HG03342 (cell line): ENCODE results near the gene FKBP11.

ENCODE experiments used
- ATAC-seq: cut with Tn5 transposase; IDR thresholded peaks from one replicate; pipeline ENCODE4 v1.9.1; 2021; ENCODE audit warnings: mild to moderate bottlenecking, moderate library complexity; ENCODE audit not compliant: unreplicated experiment

Gene FKBP11

GRCh38 chr12:48925304-48926011 is at the start of gene FKBP11:
Gene FKBP11, minus strand, starts transcription at chr12:48925492. Its CDS starts 64 bp downstream, at chr12:48925428.
- ATAC-seq, result peak; percentile 52

DNA sequence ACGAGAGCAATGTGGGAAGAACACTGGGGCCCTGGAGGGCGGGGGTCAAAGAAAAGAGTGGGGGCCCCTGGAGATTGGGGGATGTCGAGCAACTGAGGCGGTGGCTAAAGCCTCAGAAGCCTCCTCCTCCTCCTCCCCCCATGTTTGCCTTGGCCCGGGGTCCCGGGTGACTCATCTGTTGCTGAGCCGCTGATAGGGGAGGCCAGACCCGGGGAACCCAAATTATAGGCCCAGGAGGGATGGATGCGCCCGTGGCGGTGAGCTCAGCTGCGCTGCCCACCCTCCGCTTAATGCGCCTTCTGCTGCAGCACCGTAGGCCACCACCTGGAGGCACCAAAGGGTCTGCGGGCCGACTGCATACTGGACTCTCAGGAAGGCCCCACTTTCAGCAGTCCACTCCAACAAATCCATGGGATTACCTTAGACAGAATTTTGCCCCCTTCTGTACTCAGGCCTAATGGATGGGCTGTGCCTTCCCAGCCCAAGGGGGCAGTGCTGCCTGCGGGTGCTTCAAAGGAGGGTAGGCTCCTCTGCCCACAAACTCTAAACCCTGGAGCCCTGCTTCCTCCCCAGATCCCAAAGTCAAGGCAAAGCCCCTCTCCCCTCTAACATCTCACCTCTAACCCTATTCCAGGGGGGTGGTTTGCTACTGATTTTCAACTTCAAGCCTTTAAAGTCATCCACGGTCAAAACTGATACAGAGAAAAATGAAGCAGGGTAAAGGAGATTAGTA is 48.8 kb upstream of the FKBP11 start:
- ATAC-seq, result no peak

GRCh38 chr12:48973531-48973930 is 48.2 kb upstream of the FKBP11 start:
- no peak for ATAC-seq

DNA sequence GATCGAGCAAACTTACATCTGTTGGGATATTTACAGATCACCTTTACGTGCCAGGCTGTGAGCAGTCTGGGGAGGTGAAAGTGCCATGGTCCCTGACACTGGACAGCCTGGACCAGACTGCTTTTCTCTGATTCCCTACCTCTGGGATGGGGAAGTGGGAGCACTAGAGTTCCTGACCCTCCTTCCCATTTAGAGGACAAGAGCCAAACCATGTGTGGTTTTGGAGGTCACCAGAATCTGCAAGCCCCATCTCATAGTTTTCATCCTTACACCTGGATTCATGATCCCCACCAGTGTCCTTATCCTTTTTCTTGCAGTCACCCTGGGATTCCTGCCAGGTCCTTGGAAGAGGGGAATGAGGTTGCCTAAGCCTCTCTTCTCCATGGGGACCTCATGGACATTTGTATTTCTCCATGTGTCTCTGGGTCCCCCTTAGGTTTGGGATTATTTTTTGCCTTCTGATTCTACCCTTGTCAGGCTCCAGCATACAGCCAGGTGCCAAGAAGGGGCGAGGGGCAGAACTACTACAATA is 47.7 kb upstream of the FKBP11 start:
- ATAC-seq, result no peak

GRCh38 chr12:48972213-48972951 is 47.1 kb upstream of the FKBP11 start:
- no peak for ATAC-seq

DNA sequence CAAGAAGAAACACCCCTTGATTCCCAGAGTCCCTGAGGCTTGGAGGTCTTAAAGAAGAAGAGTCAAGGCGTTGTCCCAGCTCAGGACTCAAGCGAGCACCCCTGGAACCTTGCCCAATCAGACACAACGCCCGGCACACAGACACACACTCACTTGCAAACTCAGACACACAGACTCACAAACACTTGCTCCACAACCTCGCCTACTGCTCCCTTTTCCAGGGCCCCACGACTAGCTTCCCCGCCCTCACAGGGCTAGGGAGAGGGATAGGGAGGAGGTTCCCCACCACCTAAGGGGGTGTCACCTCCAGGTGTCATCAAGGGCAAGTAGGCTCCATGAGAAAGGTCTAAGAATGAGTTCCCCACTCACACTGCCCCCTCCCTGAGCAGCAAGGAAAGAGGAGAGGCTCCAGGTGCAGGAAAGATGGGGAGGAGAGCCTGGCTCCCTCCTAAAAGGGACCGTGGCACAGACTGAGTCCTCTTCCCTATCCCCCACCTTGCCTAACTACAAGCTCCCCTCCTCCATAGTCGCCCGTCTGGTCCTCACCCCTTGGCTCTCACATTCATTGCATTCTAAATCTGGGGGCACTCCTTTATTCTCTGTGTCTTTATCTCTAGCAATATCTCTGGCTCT is 45.5 kb upstream of the FKBP11 start:
- no peak for ATAC-seq

DNA sequence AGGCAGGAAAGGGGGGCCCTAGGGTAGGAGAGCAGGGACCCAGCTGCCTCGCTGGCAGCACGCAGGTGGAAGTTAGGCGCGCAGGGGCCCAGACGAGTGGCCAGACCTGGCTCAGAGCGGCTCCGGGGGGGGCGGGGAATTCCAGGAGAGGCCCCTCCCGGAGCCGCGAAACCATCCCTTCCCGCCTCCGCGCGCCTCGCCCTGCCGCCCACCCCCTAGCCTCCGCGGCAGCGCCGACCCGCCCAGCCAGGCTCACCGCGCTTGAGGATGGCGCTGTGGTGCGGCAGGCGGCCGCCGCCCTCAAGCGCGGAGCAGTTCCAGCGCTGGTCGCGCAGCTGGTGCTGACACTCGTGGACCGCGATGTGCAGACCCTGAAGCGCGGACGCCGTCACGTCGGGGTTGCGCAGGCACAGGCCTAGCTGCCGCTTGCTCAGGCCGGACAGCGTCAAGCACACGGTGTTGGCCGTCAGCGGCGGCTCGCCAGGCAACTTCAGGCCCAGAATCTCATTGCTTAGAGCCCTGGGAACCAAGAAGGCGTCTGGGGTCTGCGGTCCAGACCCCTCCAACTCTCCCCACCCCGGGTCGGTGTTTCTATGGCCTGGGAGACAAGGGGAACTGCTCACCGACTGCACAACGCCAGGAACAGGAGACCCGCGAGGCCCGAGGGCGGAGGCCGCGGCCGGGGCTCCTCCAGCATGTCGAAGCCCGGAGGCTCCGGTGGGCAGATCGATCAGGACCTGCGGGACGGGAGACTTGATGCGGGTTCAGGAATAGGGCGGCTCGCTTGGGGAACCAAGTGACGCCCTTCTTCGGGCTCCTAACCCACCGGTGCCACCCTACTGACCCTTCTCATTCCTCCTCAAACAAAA is 44.8 kb upstream of the FKBP11 start:
- ATAC-seq, result no peak

GRCh38 chr12:48969160-48969771 is 44.0 kb upstream of the FKBP11 start:
- ATAC-seq, result no peak

GRCh38 chr12:48968467-48968866 is 43.2 kb upstream of the FKBP11 start:
- ATAC-seq, result no peak

DNA sequence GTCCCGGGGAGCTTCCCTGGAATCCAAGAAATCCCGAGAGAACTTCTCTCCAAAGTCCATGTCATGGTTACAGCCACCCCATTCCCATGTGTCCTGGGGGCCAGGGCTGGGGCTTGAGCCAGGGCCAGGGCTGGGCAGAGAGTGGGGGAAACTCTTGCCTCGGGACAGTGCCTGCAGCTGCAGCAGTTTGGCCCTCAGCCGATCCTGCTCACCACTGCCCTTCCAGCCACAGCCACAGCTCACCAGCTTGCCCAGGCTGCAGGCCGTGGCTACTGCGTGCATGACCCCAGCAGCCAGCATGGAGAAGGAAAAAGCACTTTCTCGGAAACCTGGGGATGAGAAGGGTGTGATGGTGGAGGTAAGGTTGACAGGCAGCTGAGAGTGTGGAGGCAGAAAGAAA is 42.7 kb upstream of the FKBP11 start:
- no peak for ATAC-seq

GRCh38 chr12:48966177-48966895 is 41.0 kb upstream of the FKBP11 start:
- ATAC-seq, result no peak

GRCh38 chr12:48965298-48965838 is 40.1 kb upstream of the FKBP11 start:
- ATAC-seq, result no peak

- no peak for ATAC-seq
These were observed 36.5 kb upstream of the FKBP11 start for GRCh38 chr12:48961801-48962200.

DNA sequence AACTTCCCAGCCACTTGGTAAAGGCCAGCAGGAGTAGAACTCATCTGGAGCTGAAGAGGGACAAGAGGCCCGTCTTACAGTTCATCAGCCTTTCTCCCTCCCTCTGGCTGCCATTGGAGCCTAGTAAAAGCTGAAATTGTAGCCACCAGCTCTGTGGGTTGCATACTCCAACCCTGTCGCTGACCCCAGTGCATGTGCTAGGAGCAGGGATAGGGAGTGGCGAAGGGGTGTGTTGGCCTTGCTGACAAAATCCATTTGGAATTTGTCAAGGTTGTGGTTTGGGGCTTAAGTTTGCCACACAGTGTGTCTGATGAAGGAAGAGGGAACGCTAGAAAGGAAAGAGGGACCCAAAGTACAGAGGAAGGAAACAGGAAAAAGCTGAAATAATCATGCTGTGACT is 36.0 kb upstream of the FKBP11 start:
- no peak for ATAC-seq

DNA sequence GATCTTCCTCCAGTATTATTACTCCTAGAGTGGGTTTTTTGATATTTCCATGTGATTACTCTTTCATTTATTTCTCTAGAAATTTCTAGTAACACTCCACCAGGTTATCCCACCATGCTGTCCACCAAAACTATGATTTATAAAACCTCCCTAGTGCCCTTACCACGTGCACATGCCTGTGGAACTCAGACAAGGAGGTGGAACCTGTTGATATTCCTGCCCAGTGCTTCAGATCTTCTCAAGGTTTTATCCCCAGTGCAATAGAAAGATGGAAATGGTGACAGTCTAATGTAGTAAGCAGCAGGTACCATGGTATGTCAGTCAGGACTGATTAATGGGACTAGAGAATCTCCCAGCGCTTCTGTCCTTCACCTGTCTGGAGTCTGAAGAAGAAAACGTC is 35.5 kb upstream of the FKBP11 start:
- ATAC-seq, result no peak

DNA sequence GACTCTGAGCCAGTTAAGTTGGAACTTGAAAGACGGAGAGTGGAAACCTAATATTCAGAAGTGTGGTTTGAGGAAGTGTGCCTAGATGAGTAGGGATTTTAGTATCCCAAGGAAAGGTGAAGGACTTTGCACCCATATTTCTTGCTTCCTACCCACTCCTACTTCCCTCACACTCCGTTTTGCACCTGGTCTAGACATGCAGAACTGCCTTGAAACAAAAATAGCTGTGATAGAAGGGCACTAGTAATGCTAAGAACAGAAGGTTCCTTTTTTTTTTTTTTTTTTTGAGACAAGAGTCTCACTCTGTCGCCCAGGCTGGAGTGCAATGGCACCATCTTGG is 32.7 kb upstream of the FKBP11 start:
- ATAC-seq, result no peak

- peak; percentile 87 for ATAC-seq
These were observed 32.1 kb upstream of the FKBP11 start, which contains the start of gene ARF3 for GRCh38 chr12:48957141-48958048. Gene ARF3, minus strand, starts transcription at chr12:48957487. Its CDS starts 16,392 bp downstream, at chr12:48941095.
